ENCODE data around the gene ACSS1. TPM values are rescaled to one million over a fixed set of nuclear protein-coding genes. Genes with fewer than 3 reads are reported as not detected.

Gene ACSS1
- total RNA-seq, 1 experiment from 2014 or later: 0.61 TPM

DNA sequence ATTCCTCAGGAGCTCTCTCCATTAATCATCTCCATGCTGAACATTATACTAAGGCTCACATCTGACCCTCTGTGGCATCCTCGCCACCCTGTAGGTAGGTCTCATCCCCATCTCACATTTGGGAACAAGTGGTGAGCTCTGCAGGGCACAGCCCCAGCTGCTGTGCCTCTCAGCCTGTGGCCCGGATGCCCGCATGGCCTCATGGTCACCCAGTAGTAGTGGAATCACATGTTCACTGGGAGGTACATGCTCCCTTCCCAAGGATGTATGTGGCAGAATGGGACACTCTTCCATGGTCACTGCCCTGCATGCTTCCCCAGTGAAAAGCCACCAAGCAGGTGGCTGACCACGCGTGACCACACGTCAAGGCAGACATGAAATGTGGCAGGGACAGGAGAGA lies 39.1 kb downstream of the ACSS1 start:
- Histone ChIP-seq H3K56ac (ENCODE audit: insufficient read length, low read depth, low read length) (no peak overlapping the region), H3K14ac (ENCODE audit: insufficient read depth, low read length) (no peak overlapping the region), H3K79me1 (ENCODE audit: insufficient read depth, low read depth, low read length, poor library complexity, severe bottlenecking) (no peaks in the 10 kb centered on the region), H3K27ac (ENCODE audit: insufficient read length, low read depth, low read length) (no peak overlapping the region), H3T11ph (ENCODE audit: low read length) (no peak overlapping the region), H3K4me1 (ENCODE audit: insufficient read depth, low read length) (no peaks in the 10 kb centered on the region; the same call in 1 of the 2 replicates), H2BK12ac (ENCODE audit: insufficient read length, low read depth, low read length) (no peak overlapping the region), H2BK15ac (ENCODE audit: low read depth, low read length) (no peak overlapping the region), H3K23me2 (ENCODE audit: insufficient read length, low read depth, low read length, poor library complexity, severe bottlenecking) (no peaks in the 10 kb centered on the region), H4K91ac (ENCODE audit: insufficient read length, low read depth, low read length) (no peak overlapping the region), H3K18ac (ENCODE audit: insufficient read length, low read depth, low read length) (no peak overlapping the region), H3K27me3 (ENCODE audit: insufficient read depth, low read length) (no peaks in the 10 kb centered on the region), H2AFZ (ENCODE audit: low read length) (no peak overlapping the region), H3K9ac (ENCODE audit: extremely low read depth, insufficient read length, low read length) (no peak overlapping the region), H4K20me1 (ENCODE audit: control insufficient read depth, insufficient read depth, insufficient read length) (no peaks in the 10 kb centered on the region), H4K5ac (ENCODE audit: insufficient read length, low read depth, low read length) (no peak overlapping the region), H4K8ac (replicated peaks; ENCODE audit: insufficient read length, low read depth, low read length) (no peak overlapping the region), H2BK20ac (ENCODE audit: low read depth, low read length, poor library complexity, severe bottlenecking) (no peak overlapping the region), H2BK5ac (ENCODE audit: insufficient read length, low read length) (no peak overlapping the region), H3K9me3 (ENCODE audit: control insufficient read depth, low read depth, low read length) (no peaks in the 10 kb centered on the region), H3K4me2 (ENCODE audit: insufficient read depth, insufficient read length, low read length) (no peak overlapping the region), H3K4ac (ENCODE audit: low read depth, low read length) (no peak overlapping the region), H3K79me2 (ENCODE audit: insufficient read depth, low read length) (no peaks in the 10 kb centered on the region), H2BK120ac (ENCODE audit: low read depth, low read length, poor library complexity, severe bottlenecking) (no peak overlapping the region), H2AK5ac (ENCODE audit: insufficient read length, low read length) (no peak overlapping the region), H3K23ac (ENCODE audit: insufficient read length, low read depth, low read length) (no peak overlapping the region)
- TF ChIP-seq, protein P1, sequence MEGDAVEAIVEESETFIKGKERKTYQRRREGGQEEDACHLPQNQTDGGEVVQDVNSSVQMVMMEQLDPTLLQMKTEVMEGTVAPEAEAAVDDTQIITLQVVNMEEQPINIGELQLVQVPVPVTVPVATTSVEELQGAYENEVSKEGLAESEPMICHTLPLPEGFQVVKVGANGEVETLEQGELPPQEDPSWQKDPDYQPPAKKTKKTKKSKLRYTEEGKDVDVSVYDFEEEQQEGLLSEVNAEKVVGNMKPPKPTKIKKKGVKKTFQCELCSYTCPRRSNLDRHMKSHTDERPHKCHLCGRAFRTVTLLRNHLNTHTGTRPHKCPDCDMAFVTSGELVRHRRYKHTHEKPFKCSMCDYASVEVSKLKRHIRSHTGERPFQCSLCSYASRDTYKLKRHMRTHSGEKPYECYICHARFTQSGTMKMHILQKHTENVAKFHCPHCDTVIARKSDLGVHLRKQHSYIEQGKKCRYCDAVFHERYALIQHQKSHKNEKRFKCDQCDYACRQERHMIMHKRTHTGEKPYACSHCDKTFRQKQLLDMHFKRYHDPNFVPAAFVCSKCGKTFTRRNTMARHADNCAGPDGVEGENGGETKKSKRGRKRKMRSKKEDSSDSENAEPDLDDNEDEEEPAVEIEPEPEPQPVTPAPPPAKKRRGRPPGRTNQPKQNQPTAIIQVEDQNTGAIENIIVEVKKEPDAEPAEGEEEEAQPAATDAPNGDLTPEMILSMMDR (conservative IDR thresholded peaks at IDR 0.05): no peak
- Mint-ChIP-seq H3K9me3 (no peaks in the 10 kb centered on the region), H3K4me3 (no peak overlapping the region), H3K27me3 (ENCODE audit: low read depth) (peaks cover 11% of the 10 kb centered on the region), H3K4me1 (peaks cover 20 to 23% of the 10 kb centered on the region in 2 experiments), H3K27ac (no peak overlapping the region), H3K36me3 (ENCODE audit: insufficient read depth in 1 of 3, low read depth in 3 of 3) (no peaks in the 10 kb centered on the region)
- DNase-seq: no peak
- no CpG with 5 or more reads among the region's 6 CpGs for WGBS (ENCODE audit: extremely low coverage, insufficient read length, low lambda C conversion rate)

Measured in H9 (cell line).